ENCODE measurements around the gene SYNE1. TPM values are rescaled to one million over a fixed set of nuclear protein-coding genes. Genes with fewer than 3 reads are reported as not detected.

The SYNE1 gene
- polyA plus RNA-seq, 1 experiment = 35.7 TPM

GRCh38 chr6:152484806-152485205, 152.4 kb downstream of the SYNE1 start:
- ChIA-PET POLR2A (no interaction called here), CTCF (interaction anchor here (0.6 to 3.6 kb wide), 33 partner anchors 9 to 470 kb away, joined by 3 to 37 read pairs (median 4); no protein-coding TSS in a partner anchor)
- no peak overlapping the region for H3K4me3 ChIP-seq (ENCODE audit: low read depth, low read length)
- TF ChIP-seq, protein P1, sequence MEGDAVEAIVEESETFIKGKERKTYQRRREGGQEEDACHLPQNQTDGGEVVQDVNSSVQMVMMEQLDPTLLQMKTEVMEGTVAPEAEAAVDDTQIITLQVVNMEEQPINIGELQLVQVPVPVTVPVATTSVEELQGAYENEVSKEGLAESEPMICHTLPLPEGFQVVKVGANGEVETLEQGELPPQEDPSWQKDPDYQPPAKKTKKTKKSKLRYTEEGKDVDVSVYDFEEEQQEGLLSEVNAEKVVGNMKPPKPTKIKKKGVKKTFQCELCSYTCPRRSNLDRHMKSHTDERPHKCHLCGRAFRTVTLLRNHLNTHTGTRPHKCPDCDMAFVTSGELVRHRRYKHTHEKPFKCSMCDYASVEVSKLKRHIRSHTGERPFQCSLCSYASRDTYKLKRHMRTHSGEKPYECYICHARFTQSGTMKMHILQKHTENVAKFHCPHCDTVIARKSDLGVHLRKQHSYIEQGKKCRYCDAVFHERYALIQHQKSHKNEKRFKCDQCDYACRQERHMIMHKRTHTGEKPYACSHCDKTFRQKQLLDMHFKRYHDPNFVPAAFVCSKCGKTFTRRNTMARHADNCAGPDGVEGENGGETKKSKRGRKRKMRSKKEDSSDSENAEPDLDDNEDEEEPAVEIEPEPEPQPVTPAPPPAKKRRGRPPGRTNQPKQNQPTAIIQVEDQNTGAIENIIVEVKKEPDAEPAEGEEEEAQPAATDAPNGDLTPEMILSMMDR (IDR thresholded peaks at IDR 0.05; ENCODE audit: low read depth, low read length) = no peak
- no peaks in the 10 kb centered on the region for H3K27me3 ChIP-seq (ENCODE audit: control insufficient read depth, insufficient read depth, low read length)
- no peaks in the 10 kb centered on the region; the same call in 1 of the 2 replicates for H3K9me3 ChIP-seq (ENCODE audit: control insufficient read depth, insufficient read depth, low read length)
- H3K27ac ChIP-seq (ENCODE audit: low read depth, low read length) = no peak overlapping the region
- DNase-seq (ENCODE audit: low read depth, low spot score) = no peak

- Histone ChIP-seq H3K4me3 (ENCODE audit: low read depth, low read length) (no peak overlapping the region), H3K9me3 (ENCODE audit: control insufficient read depth, insufficient read depth, low read length) (no peaks in the 10 kb centered on the region), H3K27me3 (ENCODE audit: control insufficient read depth, insufficient read depth, low read length) (no peaks in the 10 kb centered on the region), H3K27ac (ENCODE audit: low read depth, low read length) (no peak overlapping the region)
- POLR2A ChIA-PET = no interaction called here
- TF ChIP-seq, protein P1 (IDR thresholded peaks at IDR 0.05; ENCODE audit: low read depth, low read length) = no peak
- CTCF ChIA-PET = interaction anchor here (0.6 kb wide), 1 partner anchor 10 kb away, joined by 3 read pairs; no protein-coding TSS in a partner anchor
- no peak for DNase-seq (ENCODE audit: low read depth, low spot score)
These were observed 154.9 kb downstream of the SYNE1 start for GRCh38 chr6:152482289-152482688.

- CTCF ChIA-PET = no interaction called here
These were observed 158.7 kb downstream of the SYNE1 start for GRCh38 chr6:152478377-152479010.

GRCh38 chr6:152474354-152474753, 162.8 kb downstream of the SYNE1 start:
- POLR2A ChIA-PET = no interaction called here
- no peaks in the 10 kb centered on the region for H3K27me3 ChIP-seq (ENCODE audit: control insufficient read depth, insufficient read depth, low read length)
- TF ChIP-seq, protein P1 (IDR thresholded peaks at IDR 0.05; ENCODE audit: low read depth, low read length) = no peak
- CTCF ChIA-PET = interaction anchor here (3.4 kb wide), 1 partner anchor 11 kb away, joined by 22 read pairs; no protein-coding TSS in a partner anchor
- H3K9me3 ChIP-seq (ENCODE audit: control insufficient read depth, insufficient read depth, low read length) = no peaks in the 10 kb centered on the region
- H3K27ac ChIP-seq (ENCODE audit: low read depth, low read length) = no peak overlapping the region
- no peak for DNase-seq (ENCODE audit: low read depth, low spot score)
- H3K4me3 ChIP-seq (ENCODE audit: low read depth, low read length) = no peak overlapping the region

More at GRCh38 chr6:152478377-152479010, 158.7 kb downstream of the SYNE1 start:
- Histone ChIP-seq H3K27ac (ENCODE audit: low read depth, low read length) (no peak overlapping the region), H3K9me3 (ENCODE audit: control insufficient read depth, insufficient read depth, low read length) (no peaks in the 10 kb centered on the region), H3K27me3 (ENCODE audit: control insufficient read depth, insufficient read depth, low read length) (no peaks in the 10 kb centered on the region), H3K4me3 (ENCODE audit: low read depth, low read length) (no peak overlapping the region)
- TF ChIP-seq, protein P1 (IDR thresholded peaks at IDR 0.05; ENCODE audit: low read depth, low read length) = no peak
- POLR2A ChIA-PET = no interaction called here
- DNase-seq (ENCODE audit: low read depth, low spot score) = no peak

- TF ChIP-seq, protein P1 (IDR thresholded peaks at IDR 0.05; ENCODE audit: low read depth, low read length) = no peak
- ChIA-PET POLR2A (no interaction called here), CTCF (interaction anchor here (0.7 to 3.4 kb wide), 4 partner anchors 10 to 80 kb away, joined by 3 to 22 read pairs (median 4); no protein-coding TSS in a partner anchor)
- Histone ChIP-seq H3K27ac (ENCODE audit: low read depth, low read length) (no peak overlapping the region), H3K4me3 (ENCODE audit: low read depth, low read length) (no peak overlapping the region), H3K27me3 (ENCODE audit: control insufficient read depth, insufficient read depth, low read length) (no peaks in the 10 kb centered on the region), H3K9me3 (ENCODE audit: control insufficient read depth, insufficient read depth, low read length) (no peaks in the 10 kb centered on the region)
- no peak for DNase-seq (ENCODE audit: low read depth, low spot score)
These were observed 164.8 kb downstream of the SYNE1 start for GRCh38 chr6:152472325-152472724.
